ENCODE results near the gene PBX4.

- no peak for TF ChIP-seq POLR2AphosphoS5 (IDR thresholded peaks at IDR 0.05; ENCODE audit: low read depth, low read length)
- TF ChIP-seq POLR2A (IDR thresholded peaks at IDR 0.05; ENCODE audit: borderline replicate concordance, extremely low read depth, insufficient read depth, insufficient read length), result no peak
- no peak for TF ChIP-seq CTCF (IDR thresholded peaks at IDR 0.05 in 2 of 3, conservative IDR thresholded peaks at IDR 0.05 in 1 of 3; ENCODE audit: borderline replicate concordance in 1 of 3, insufficient read depth in 1 of 3, low read depth in 2 of 3, low read length in 2 of 3)
- TF ChIP-seq JUND (IDR thresholded peaks at IDR 0.05), result no peak
- TF ChIP-seq ZBTB33 (IDR thresholded peaks at IDR 0.05; ENCODE audit: extremely low read depth, insufficient replicate concordance, low read length), result no peak
- no peak for TF ChIP-seq REST (IDR thresholded peaks at IDR 0.05; ENCODE audit: low read depth)
- no peak for TF ChIP-seq RAD21 (IDR thresholded peaks at IDR 0.05; ENCODE audit: low read depth)
- no peak for TF ChIP-seq EZH2phosphoT487 (IDR thresholded peaks at IDR 0.05; ENCODE audit: borderline replicate concordance)
- TF ChIP-seq CEBPB (IDR thresholded peaks at IDR 0.05; ENCODE audit: low read depth), result no peak
- TF ChIP-seq MAX (IDR thresholded peaks at IDR 0.05), result no peak
These were observed 42.7 kb upstream of the PBX4 start for GRCh38 chr19:19661141-19661674.
